GM12878 (cell line): ENCODE measurements around the gene STEAP3.

Source experiments
- BMI1 ChIP-seq: fragments of 450-650 bp; IDR thresholded peaks from 2 replicates; pipeline ENCODE4 v1.6.1; 2016; ENCODE audit warnings: mild to moderate bottlenecking, moderate library complexity, borderline replicate concordance
- CEBPZ ChIP-seq: fragments of 150-350 bp; IDR thresholded peaks from 2 replicates; pipeline ENCODE4 v1.6.1; 2016; ENCODE audit warnings: low read depth, low read length
- CTCF ChIP-seq, 3 experiments: IDR thresholded peaks in 2 of 3; conservative IDR thresholded peaks in 1 of 3; 2 replicates each; pipeline ENCODE4 v1.5.1; 2011; ENCODE audit warnings: low read depth in 3 of 3, low read length in 3 of 3, mild to moderate bottlenecking in 3 of 3, control low read depth in 2 of 3, moderate library complexity in 2 of 3, inconsistent platforms in 1 of 3, mixed read lengths in 1 of 3; ENCODE audit not compliant: control insufficient read depth in 2 of 3, insufficient read depth in 1 of 3; ENCODE audit errors: extremely low read depth in 1 of 3
- EZH2 ChIP-seq: IDR thresholded peaks from 2 replicates; pipeline ENCODE4 v1.6.1; 2012; ENCODE audit warnings: low read depth, mild to moderate bottlenecking, control low read depth, inconsistent platforms, low read length, borderline replicate concordance; ENCODE audit not compliant: control insufficient read depth
- FOS ChIP-seq: IDR thresholded peaks from 3 replicates; pipeline ENCODE4 v1.6.1; 2011; ENCODE audit warnings: borderline replicate concordance; ENCODE audit not compliant: insufficient read length; ENCODE audit errors: extremely low read depth
- FOXM1 ChIP-seq: IDR thresholded peaks from 2 replicates; pipeline ENCODE4 v1.6.1; 2012; ENCODE audit warnings: low read depth, mild to moderate bottlenecking, inconsistent platforms, low read length, moderate library complexity
- HDGF ChIP-seq: fragments of 450-650 bp; IDR thresholded peaks from 2 replicates; pipeline ENCODE4 v1.6.1; 2016; ENCODE audit warnings: antibody characterized with exemption
- POLR2A ChIP-seq: IDR thresholded peaks from 2 replicates; pipeline ENCODE4 v1.6.1; 2011; ENCODE audit warnings: low read depth, mild to moderate bottlenecking, low read length
- SMC3 ChIP-seq: IDR thresholded peaks from 2 replicates; pipeline ENCODE4 v1.6.1; 2011; ENCODE audit warnings: low read length, improper control_type of control experiment, borderline replicate concordance
- STAT3 ChIP-seq: IDR thresholded peaks from 2 replicates; pipeline ENCODE4 v1.6.1; 2011; ENCODE audit warnings: low read depth, low read length, improper control_type of control experiment
- USF1 ChIP-seq: IDR thresholded peaks from 2 replicates; pipeline ENCODE4 v1.6.1; 2011; ENCODE audit warnings: borderline replicate concordance, low read depth, mild to moderate bottlenecking, moderate library complexity, mixed read lengths, low read length; ENCODE audit not compliant: insufficient read depth; ENCODE audit errors: extremely low read length
- ZBTB40 ChIP-seq: fragments of 450-650 bp; IDR thresholded peaks from 2 replicates; pipeline ENCODE4 v1.6.1; 2016; ENCODE audit warnings: mild to moderate bottlenecking, moderate library complexity, borderline replicate concordance
- ZNF274 ChIP-seq: IDR thresholded peaks from one replicate; pipeline ENCODE4 v1.8.0; 2011; ENCODE audit not compliant: insufficient read length, insufficient read depth

- TF ChIP-seq USF1 (no peak), EZH2 (no peak), SMC3 (no peak), BMI1 (no peak), HDGF (no peak), POLR2A (no peak), CTCF (IDR thresholded peaks at IDR 0.05 in 2 of 3, conservative IDR thresholded peaks at IDR 0.05 in 1 of 3; ENCODE audit: control insufficient read depth in 2 of 3, extremely low read depth in 1 of 3, insufficient read depth in 1 of 3, low read depth in 3 of 3, low read length in 3 of 3) (no peak), STAT3 (no peak), ZNF274 (no peak), ZBTB40 (no peak), CEBPZ (no peak), FOXM1 (no peak), FOS (no peak)
Observed at GRCh38 chr2:119192893-119193292, 30.7 kb upstream of the STEAP3 start.
